H1 (cell line): ENCODE results near the gene NELL1. TPM values are rescaled to one million over a fixed set of nuclear protein-coding genes. Genes with fewer than 3 reads are reported as not detected.

Experiments
- CTCF ChIA-PET: fragments of 300-600 bp; sonication (Branson Sonifier 250); formaldehyde crosslinking; loops from one replicate; lab custom pipeline; 2021; ENCODE audit not compliant: partially characterized antibody; lab: Charles Lee
- POLR2A ChIA-PET: fragments of 300-600 bp; sonication (Branson Sonifier 250); formaldehyde crosslinking; loops from one replicate; lab custom pipeline; 2021; ENCODE audit warnings: inconsistent platforms; ENCODE audit not compliant: partially characterized antibody; lab: Charles Lee
- DNase-seq, 2 experiments: peaks; one replicate each; pipeline versions ENCODE4 v3.0.0 to v3.0.0-alpha.2; 2010 to 2022; ENCODE audit warnings: low spot score in 2 of 2, low read depth in 1 of 2, mixed read lengths in 1 of 2
- FAIRE-seq: peaks from 2 replicates; lab custom pipeline; 2011; peaks lifted over from hg19 to GRCh38; lab: Jason Lieb, UNC
- H2AFZ ChIP-seq: 2 replicates; pipeline ENCODE4 v1.8.1; 2012; ENCODE audit warnings: low read length, inconsistent platforms
- H2AK5ac ChIP-seq: 2 replicates; pipeline ENCODE4 v1.6.1; 2013; ENCODE audit warnings: low read depth, low read length
- H2BK120ac ChIP-seq: replicated peaks from 2 replicates; pipeline ENCODE3; 2013; ENCODE audit warnings: low read depth, low read length, inconsistent platforms
- H2BK12ac ChIP-seq: 2 replicates; pipeline ENCODE4 v1.6.1; 2013; ENCODE audit warnings: low read depth, low read length
- H2BK15ac ChIP-seq: 2 replicates; pipeline ENCODE4 v1.6.1; 2013; ENCODE audit warnings: low read length
- H2BK20ac ChIP-seq: 2 replicates; pipeline ENCODE4 v1.6.1; 2013; ENCODE audit warnings: low read length
- H2BK5ac ChIP-seq: 2 replicates; pipeline ENCODE4 v1.6.1; 2013; ENCODE audit warnings: low read depth, low read length
- H3K14ac ChIP-seq: 2 replicates; pipeline ENCODE4 v1.6.1; 2013; ENCODE audit warnings: inconsistent platforms; ENCODE audit not compliant: insufficient read length
- H3K18ac ChIP-seq: 2 replicates; pipeline ENCODE4 v1.6.1; 2013; ENCODE audit warnings: low read length; ENCODE audit errors: extremely low read depth
- H3K23ac ChIP-seq: 2 replicates; pipeline ENCODE4 v1.6.1; 2013; ENCODE audit warnings: inconsistent platforms; ENCODE audit not compliant: insufficient read length
- H3K23me2 ChIP-seq: 2 replicates; pipeline ENCODE4 v1.6.1; 2013; ENCODE audit warnings: low read depth, low read length
- H3K27ac ChIP-seq: 2 replicates; pipeline ENCODE4 v1.6.1; 2011; ENCODE audit warnings: low read depth, low read length, inconsistent platforms
- H3K27me3 ChIP-seq, 4 experiments: replicated peaks in 1 of 4; 1 replicate in 1 of 4; 2 replicates in 3 of 4; pipeline versions ENCODE4 v1.6.1 to v1.8.1; 2011 to 2013; ENCODE audit warnings: low read length in 3 of 4, mild to moderate bottlenecking in 3 of 4, inconsistent platforms in 2 of 4, mixed read lengths in 2 of 4, moderate library complexity in 1 of 4; ENCODE audit not compliant: control insufficient read depth in 3 of 4, insufficient read depth in 3 of 4; ENCODE audit errors: extremely low read depth in 1 of 4
- H3K36me3 ChIP-seq, 4 experiments: 2 replicates each; pipeline versions ENCODE4 v1.6.1 to v1.8.1; 2011 to 2013; ENCODE audit warnings: mild to moderate bottlenecking in 4 of 4, low read length in 3 of 4, moderate library complexity in 2 of 4, control low read depth in 1 of 4, inconsistent platforms in 1 of 4; ENCODE audit not compliant: insufficient read depth in 4 of 4, control insufficient read depth in 2 of 4
- H3K4ac ChIP-seq: replicated peaks from 2 replicates; pipeline ENCODE3; 2013; ENCODE audit warnings: low read length, low read depth, mixed read lengths, inconsistent platforms; ENCODE audit not compliant: insufficient read length
- H3K4me1 ChIP-seq, 4 experiments: replicated peaks in 1 of 4; 1 replicate in 1 of 4; 2 replicates in 3 of 4; pipeline versions ENCODE4 v1.6.1 to v1.8.1; 2011 to 2013; ENCODE audit warnings: low read length in 3 of 4, inconsistent platforms in 2 of 4, mixed read lengths in 1 of 4; ENCODE audit not compliant: insufficient read depth in 4 of 4, control insufficient read depth in 3 of 4
- H3K4me2 ChIP-seq, 2 experiments: 2 replicates each; pipeline versions ENCODE4 v1.6.1 to v1.8.1; 2011 to 2013; ENCODE audit warnings: low read depth in 2 of 2, low read length in 2 of 2, control low read depth in 1 of 2, inconsistent platforms in 1 of 2, mild to moderate bottlenecking in 1 of 2; ENCODE audit not compliant: insufficient read depth in 1 of 2
- H3K4me3 ChIP-seq, 4 experiments: fragments of 200-600, 300-600 bp in 1 of 4; sonication (generic), shearing (Covaris generic), sonication (Bioruptor Twin) in 1 of 4; 2 replicates each; pipeline versions ENCODE4 v1.5.1 to v1.8.1; 2011 to 2016; ENCODE audit warnings: low read length in 4 of 4, low read depth in 3 of 4, control low read depth in 2 of 4, inconsistent platforms in 2 of 4, mild to moderate bottlenecking in 2 of 4, mixed read lengths in 1 of 4, moderate library complexity in 1 of 4; ENCODE audit not compliant: insufficient read depth in 2 of 4; ENCODE audit errors: extremely low read depth in 1 of 4
- H3K56ac ChIP-seq: replicated peaks from 2 replicates; pipeline ENCODE3; 2013; ENCODE audit warnings: low read depth, mild to moderate bottlenecking, mixed read lengths, low read length, inconsistent platforms; ENCODE audit not compliant: insufficient read length
- H3K79me1 ChIP-seq: 2 replicates; pipeline ENCODE4 v1.6.1; 2013; ENCODE audit warnings: low read depth, low read length, control low read depth
- H3K79me2 ChIP-seq, 2 experiments: 2 replicates each; pipeline versions ENCODE4 v1.6.1 to v1.8.1; 2012 to 2013; ENCODE audit warnings: low read length in 2 of 2, mild to moderate bottlenecking in 2 of 2, inconsistent platforms in 1 of 2; ENCODE audit not compliant: insufficient read depth in 2 of 2, control insufficient read depth in 1 of 2
- H3K9ac ChIP-seq, 4 experiments: replicated peaks in 1 of 4; 1 replicate in 1 of 4; 2 replicates in 3 of 4; pipeline versions ENCODE4 v1.6.1 to v1.8.1; 2011 to 2013; ENCODE audit warnings: low read depth in 3 of 4, low read length in 3 of 4, control low read depth in 2 of 4, mild to moderate bottlenecking in 2 of 4, moderate library complexity in 2 of 4, inconsistent platforms in 1 of 4; ENCODE audit errors: extremely low read depth in 1 of 4
- H3K9me3 ChIP-seq, 2 experiments: 2 replicates each; pipeline versions ENCODE4 v1.6.1 to v1.8.1; 2012 to 2013; ENCODE audit warnings: mild to moderate bottlenecking in 2 of 2, moderate library complexity in 2 of 2, control low read depth in 1 of 2, inconsistent platforms in 1 of 2, low read depth in 1 of 2, low read length in 1 of 2, mixed read lengths in 1 of 2; ENCODE audit not compliant: insufficient read depth in 2 of 2
- H4K20me1 ChIP-seq, 2 experiments: replicated peaks in 1 of 2; 2 replicates each; pipeline versions ENCODE3 to v1.8.1; 2011 to 2013; ENCODE audit warnings: inconsistent platforms in 2 of 2, low read length in 2 of 2, mild to moderate bottlenecking in 1 of 2; ENCODE audit not compliant: insufficient read depth in 2 of 2, control insufficient read depth in 1 of 2
- H4K5ac ChIP-seq: 2 replicates; pipeline ENCODE4 v1.6.1; 2013; ENCODE audit warnings: low read length, low read depth, mixed read lengths, inconsistent platforms; ENCODE audit not compliant: insufficient read length
- H4K8ac ChIP-seq: 2 replicates; pipeline ENCODE4 v1.8.0; 2013; ENCODE audit warnings: mild to moderate bottlenecking, moderate library complexity, low read length, inconsistent platforms; ENCODE audit not compliant: insufficient read depth; ENCODE audit errors: extremely low read depth
- H4K91ac ChIP-seq: replicated peaks from 2 replicates; pipeline ENCODE3; 2013; ENCODE audit warnings: low read length, mixed read lengths, inconsistent platforms; ENCODE audit not compliant: insufficient read length
- CEBPB ChIP-seq: IDR thresholded peaks from 2 replicates; pipeline ENCODE4 v1.6.1; 2012; ENCODE audit warnings: low read depth, low read length
- POLR2A ChIP-seq, 2 experiments: IDR thresholded peaks; 1 replicate in 1 of 2; 2 replicates in 1 of 2; pipeline ENCODE4 v1.6.1; 2011; ENCODE audit warnings: low read depth in 2 of 2, low read length in 2 of 2, mild to moderate bottlenecking in 2 of 2; ENCODE audit errors: control extremely low read depth in 1 of 2
- POU5F1 ChIP-seq: IDR thresholded peaks from 2 replicates; pipeline ENCODE4 v1.6.1; 2011; ENCODE audit warnings: low read depth, mild to moderate bottlenecking, low read length, moderate library complexity
- RXRA ChIP-seq: IDR thresholded peaks from 2 replicates; pipeline ENCODE4 v1.6.1; 2011; ENCODE audit warnings: low read depth, mild to moderate bottlenecking, low read length, moderate library complexity; ENCODE audit not compliant: insufficient read depth
- polyA plus RNA-seq, 7 experiments: library from polyadenylated mRNA; depleted of rRNA in 3 of 7; stranded (reverse) in 5 of 7; unstranded in 2 of 7; fragments of >200 nt in 5 of 7; fragments of 200-250 nt in 2 of 7; gene quantifications; 1 replicate in 5 of 7; 2 replicates in 1 of 7; 4 replicates in 1 of 7; pipeline versions ENCODE4 v1.2.1 to v1.2.3, GENCODE V29; 2011 to 2013; ENCODE audit warnings: missing spikeins in 2 of 7, mixed read lengths in 2 of 7
- total RNA-seq: library from RNA; stranded (reverse); fragmentation: NEBNext Ultra II Directional; extraction: Animal tissue kit (Norgen Biotek cat#: 25700); gene quantifications from 2 replicates; pipeline ENCODE4 v1.2.1, GENCODE V29; 2021
- TF ChIP-seq, protein P1 (sequence below): IDR thresholded peaks from 2 replicates; pipeline ENCODE4 v1.6.1; 2012; ENCODE audit warnings: inconsistent platforms

The NELL1 gene
- total and polyA plus RNA-seq, 2 of the 8 experiments (the other 6 are each of a cell fraction or from before 2014, with no cell fraction given), result 0.21 TPM; not detected in 1

DNA sequence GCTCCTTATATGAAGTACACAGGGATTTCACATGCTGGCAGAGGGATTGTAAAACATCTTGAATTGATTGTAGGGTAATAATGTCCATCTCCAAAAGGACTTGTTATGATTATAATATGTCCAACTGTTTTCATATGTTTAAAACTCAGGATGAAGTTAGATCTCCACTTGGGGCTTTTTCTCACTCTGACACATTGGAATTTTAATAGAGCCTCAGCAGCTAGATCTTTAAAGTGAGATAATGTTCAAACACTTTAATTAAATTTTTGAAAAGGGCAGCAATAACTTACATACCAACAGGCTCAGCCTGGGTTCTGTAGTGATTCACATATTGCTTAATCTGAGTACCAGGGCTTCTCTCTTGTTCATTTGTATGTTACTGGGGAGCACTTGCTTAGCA lies 152.1 kb downstream of the NELL1 start:
- H4K8ac ChIP-seq, result no peak overlapping the region
- FAIRE-seq (no peak), DNase-seq (no peak)
- H2BK120ac ChIP-seq, result no peak overlapping the region
- H3K9ac ChIP-seq, result no peak overlapping the region
- H4K91ac ChIP-seq, result no peak overlapping the region
- no peak overlapping the region for H2AK5ac ChIP-seq
- H2BK15ac ChIP-seq, result no peak overlapping the region
- no peak overlapping the region for H2BK20ac ChIP-seq
- H3K27ac ChIP-seq, result no peak overlapping the region
- H3K4me1 ChIP-seq, result no peaks in the 10 kb centered on the region
- H3K18ac ChIP-seq, result no peak overlapping the region
- H2BK12ac ChIP-seq, result no peak overlapping the region
- no peaks in the 10 kb centered on the region for H3K23me2 ChIP-seq
- POLR2A ChIA-PET, result no interaction called here
- no peak overlapping the region for H3K14ac ChIP-seq
- no peak overlapping the region for H3K4ac ChIP-seq
- H3K56ac ChIP-seq, result no peak overlapping the region
- no peaks in the 10 kb centered on the region for H3K9me3 ChIP-seq
- no peaks in the 10 kb centered on the region for H3K79me2 ChIP-seq
- no peak overlapping the region for H3K4me2 ChIP-seq
- H3K27me3 ChIP-seq, result no peaks in the 10 kb centered on the region
- no peak overlapping the region for H2AFZ ChIP-seq
- no peak overlapping the region for H3K4me3 ChIP-seq
- no peak overlapping the region for H3K23ac ChIP-seq
- no peaks in the 10 kb centered on the region for H4K20me1 ChIP-seq
- no peaks in the 10 kb centered on the region for H3K79me1 ChIP-seq
- no peak overlapping the region for H2BK5ac ChIP-seq
- CTCF ChIA-PET, result no interaction called here
- H4K5ac ChIP-seq, result no peak overlapping the region
- no peaks in the 10 kb centered on the region for H3K36me3 ChIP-seq
- no peak for TF ChIP-seq RXRA
- TF ChIP-seq POLR2A (IDR thresholded peaks at IDR 0.05; ENCODE audit: control extremely low read depth in 1 of 2, low read depth in 2 of 2, low read length in 2 of 2), result no peak
- TF ChIP-seq CEBPB, result no peak
- TF ChIP-seq POU5F1, result no peak
- TF ChIP-seq, protein P1, sequence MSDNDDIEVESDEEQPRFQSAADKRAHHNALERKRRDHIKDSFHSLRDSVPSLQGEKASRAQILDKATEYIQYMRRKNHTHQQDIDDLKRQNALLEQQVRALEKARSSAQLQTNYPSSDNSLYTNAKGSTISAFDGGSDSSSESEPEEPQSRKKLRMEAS, result no peak
